Gastrocnemius medialis (tissue), 4 donors: Measurements from ENCODE around the gene PDE4D. TPM values are rescaled to one million over a fixed set of nuclear protein-coding genes. Genes with fewer than 3 reads are reported as not detected.

Experiments
- ATAC-seq, 2 donors: fragments of 150-250 bp; one replicate each; pipeline ENCODE4 v1.9.1; 2016
- DNase-seq, 2 donors: peaks; one replicate each; pipeline ENCODE4 v3.0.0-alpha.2; 2019
- H3K27ac ChIP-seq, 4 donors: fragments of 200-600 bp; sonication (generic); 1 replicate in 1 of 4; 2 replicates in 3 of 4; pipeline ENCODE4 v1.5.1; 2016 to 2018; ENCODE audit warnings: mild to moderate bottlenecking in 2 of 4, moderate library complexity in 1 of 4
- H3K27me3 ChIP-seq, 3 donors: fragments of 200-600 bp; sonication (generic) in 2 of 3; 1 replicate in 1 of 3; 2 replicates in 2 of 3; pipeline versions ENCODE4 v1.5.1 to v1.6.0; 2016 to 2019; ENCODE audit warnings: mild to moderate bottlenecking in 1 of 3, moderate library complexity in 1 of 3
- H3K36me3 ChIP-seq, 2 donors: fragments of 200-600 bp; sonication (generic) in 1 of 2; one replicate each; pipeline ENCODE4 v1.5.1; 2017 to 2018
- H3K4me1 ChIP-seq, 2 donors: fragments of 200-600 bp; sonication (generic) in 1 of 2; one replicate each; pipeline ENCODE4 v1.5.1; 2016 to 2017; ENCODE audit warnings: mild to moderate bottlenecking in 2 of 2
- H3K4me3 ChIP-seq, 4 donors: fragments of 200-600 bp; sonication (generic) in 3 of 4; 1 replicate in 1 of 4; 2 replicates in 3 of 4; pipeline ENCODE4 v1.5.1; 2016 to 2019; ENCODE audit warnings: mild to moderate bottlenecking in 2 of 4
- H3K9me3 ChIP-seq, 3 donors: fragments of 200-600 bp; sonication (generic) in 2 of 3; 1 replicate in 1 of 3; 2 replicates in 2 of 3; pipeline ENCODE4 v1.5.1; 2016 to 2019
- CTCF ChIP-seq, 5 experiments: fragments of 450-650 bp in 3 of 5; fragments of 200-600 bp in 2 of 5; sonication (generic) in 2 of 5; IDR thresholded peaks in 4 of 5; conservative IDR thresholded peaks in 1 of 5; 1 replicate in 4 of 5; 2 replicates in 1 of 5; pipeline ENCODE4 v1.5.1; 2016 to 2019; ENCODE audit warnings: antibody characterized with exemption in 5 of 5, mild to moderate bottlenecking in 3 of 5, moderate library complexity in 3 of 5
- POLR2A ChIP-seq, 2 donors: fragments of 450-650 bp; IDR thresholded peaks; one replicate each; pipeline ENCODE4 v1.6.1; 2017; ENCODE audit warnings: antibody characterized with exemption in 2 of 2, mild to moderate bottlenecking in 2 of 2, moderate library complexity in 2 of 2
- in situ Hi-C, 4 donors: fragments of 200-750 bp; cut with MboI; loops; one replicate each; pipeline versions ENCODE4 v1.15.0 to v1.8.0; 2017; ENCODE audit warnings: low sequenced_read_pairs in 4 of 4
- intact Hi-C: fragments of 100-400 bp; cut with DNase I; formaldehyde crosslinking; loops from one replicate; pipeline ENCODE4 v1.15.1; 2023; ENCODE audit warnings: low total_unique reads
- total RNA-seq, 4 donors: library from RNA; depleted of rRNA; stranded (reverse); fragments of >200 nt; gene quantifications; one replicate each; pipeline versions ENCODE4 v1.1.0 to v1.2.3, GENCODE V29; 2016

The PDE4D gene
- total RNA-seq, 4 donors from 2014 or later = 133 to 223 (median 185) TPM

- H3K9me3 ChIP-seq = no peaks in the 10 kb centered on the region
- intact Hi-C loops (no loop called here), in situ Hi-C loops (no loop called here)
- ATAC-seq = no peak
- H3K4me3 ChIP-seq = no peak overlapping the region
- H3K27ac ChIP-seq = no peak overlapping the region
- H3K36me3 ChIP-seq = no peaks in the 10 kb centered on the region
- peaks cover 29 to 54% of the 10 kb centered on the region in 2 donors for H3K4me1 ChIP-seq
- no peak for DNase-seq
- no peak for TF ChIP-seq CTCF (IDR thresholded peaks at IDR 0.05 in 4 of 5, conservative IDR thresholded peaks at IDR 0.05 in 1 of 5)
- TF ChIP-seq POLR2A (IDR thresholded peaks at IDR 0.05) = no peak
- H3K27me3 ChIP-seq = no peaks in the 10 kb centered on the region
Observed at GRCh38 chr5:59462956-59463355, 430.6 kb downstream of the PDE4D start.

- Histone ChIP-seq H3K4me3 (no peak overlapping the region), H3K4me1 (peaks cover 29 to 37% of the 10 kb centered on the region in 2 donors), H3K36me3 (no peaks in the 10 kb centered on the region), H3K9me3 (no peaks in the 10 kb centered on the region), H3K27ac (peak overlapping the region; percentile 15 to 78 (median 47)), H3K27me3 (no peaks in the 10 kb centered on the region)
- DNase-seq (no peak), ATAC-seq (peak; percentile 68 to 80)
- in situ Hi-C loops = no loop called here
- intact Hi-C loops = no loop called here
- no peak for TF ChIP-seq CTCF (IDR thresholded peaks at IDR 0.05 in 4 of 5, conservative IDR thresholded peaks at IDR 0.05 in 1 of 5)
Observed at GRCh38 chr5:59460368-59461153, 433.0 kb downstream of the PDE4D start.

- ATAC-seq = no peak
- intact Hi-C loops = no loop called here
- no peak for TF ChIP-seq POLR2A (IDR thresholded peaks at IDR 0.05)
- no peak for TF ChIP-seq CTCF (IDR thresholded peaks at IDR 0.05 in 4 of 5, conservative IDR thresholded peaks at IDR 0.05 in 1 of 5)
- Histone ChIP-seq H3K4me3 (no peak overlapping the region), H3K36me3 (no peaks in the 10 kb centered on the region), H3K9me3 (no peaks in the 10 kb centered on the region), H3K27me3 (no peaks in the 10 kb centered on the region), H3K4me1 (peaks cover 29 to 30% of the 10 kb centered on the region in 2 donors), H3K27ac (peak overlapping the region; percentile 15 to 78 (median 38))
- in situ Hi-C loops = no loop called here
- no peak for DNase-seq
Observed at GRCh38 chr5:59458966-59459729, 434.4 kb downstream of the PDE4D start.

- DNase-seq (no peak), ATAC-seq (no peak)
- no peaks in the 10 kb centered on the region for H3K9me3 ChIP-seq
- TF ChIP-seq CTCF (IDR thresholded peaks at IDR 0.05 in 4 of 5, conservative IDR thresholded peaks at IDR 0.05 in 1 of 5) = no peak
- no peak for TF ChIP-seq POLR2A (IDR thresholded peaks at IDR 0.05)
- H3K27me3 ChIP-seq = no peaks in the 10 kb centered on the region
- H3K4me1 ChIP-seq = peaks cover 27 to 30% of the 10 kb centered on the region in 2 donors
- H3K4me3 ChIP-seq = no peak overlapping the region
- no peak overlapping the region for H3K27ac ChIP-seq
- H3K36me3 ChIP-seq = no peaks in the 10 kb centered on the region
- in situ Hi-C loops = no loop called here
- intact Hi-C loops = no loop called here
Observed at GRCh38 chr5:59458321-59458720, 435.2 kb downstream of the PDE4D start.
